Measurements from ENCODE around the gene ARFRP1.

The ARFRP1 gene

DNA sequence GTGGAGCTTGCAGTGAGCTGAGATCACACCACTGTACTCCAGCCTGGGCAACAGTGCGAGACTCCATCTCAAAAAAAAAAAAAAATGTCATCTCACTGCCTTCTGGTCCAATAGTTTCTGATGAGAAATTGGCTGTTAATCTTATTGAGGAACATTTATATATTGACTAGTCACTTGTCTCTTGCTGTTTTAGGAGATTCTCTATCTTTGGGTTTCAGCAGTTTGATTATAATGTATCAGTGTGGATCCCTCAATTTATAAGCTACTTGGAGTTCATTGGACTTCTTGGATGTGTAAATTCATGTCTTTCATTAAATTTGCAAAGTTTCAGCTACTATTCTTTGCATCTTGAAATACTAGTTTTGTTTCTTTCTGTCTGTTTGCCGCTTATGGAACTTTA is 11.2 kb upstream of the ARFRP1 start:
- Histone ChIP-seq H3K4me3 (replicated peaks; ENCODE audit: low read depth, low read length) (no peak overlapping the region), H3K36me3 (ENCODE audit: control insufficient read depth, insufficient read depth, low read length) (peaks cover 6% of the 10 kb centered on the region), H3K27me3 (replicated peaks; ENCODE audit: control insufficient read depth, insufficient read depth, low read length) (no peaks in the 10 kb centered on the region)
- DNase-seq (ENCODE audit: extremely low read depth, insufficient read length), result no peak
- TF ChIP-seq, protein P1, sequence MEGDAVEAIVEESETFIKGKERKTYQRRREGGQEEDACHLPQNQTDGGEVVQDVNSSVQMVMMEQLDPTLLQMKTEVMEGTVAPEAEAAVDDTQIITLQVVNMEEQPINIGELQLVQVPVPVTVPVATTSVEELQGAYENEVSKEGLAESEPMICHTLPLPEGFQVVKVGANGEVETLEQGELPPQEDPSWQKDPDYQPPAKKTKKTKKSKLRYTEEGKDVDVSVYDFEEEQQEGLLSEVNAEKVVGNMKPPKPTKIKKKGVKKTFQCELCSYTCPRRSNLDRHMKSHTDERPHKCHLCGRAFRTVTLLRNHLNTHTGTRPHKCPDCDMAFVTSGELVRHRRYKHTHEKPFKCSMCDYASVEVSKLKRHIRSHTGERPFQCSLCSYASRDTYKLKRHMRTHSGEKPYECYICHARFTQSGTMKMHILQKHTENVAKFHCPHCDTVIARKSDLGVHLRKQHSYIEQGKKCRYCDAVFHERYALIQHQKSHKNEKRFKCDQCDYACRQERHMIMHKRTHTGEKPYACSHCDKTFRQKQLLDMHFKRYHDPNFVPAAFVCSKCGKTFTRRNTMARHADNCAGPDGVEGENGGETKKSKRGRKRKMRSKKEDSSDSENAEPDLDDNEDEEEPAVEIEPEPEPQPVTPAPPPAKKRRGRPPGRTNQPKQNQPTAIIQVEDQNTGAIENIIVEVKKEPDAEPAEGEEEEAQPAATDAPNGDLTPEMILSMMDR (IDR thresholded peaks at IDR 0.05; ENCODE audit: insufficient read depth, low read length, poor library complexity, severe bottlenecking), result no peak

DNA sequence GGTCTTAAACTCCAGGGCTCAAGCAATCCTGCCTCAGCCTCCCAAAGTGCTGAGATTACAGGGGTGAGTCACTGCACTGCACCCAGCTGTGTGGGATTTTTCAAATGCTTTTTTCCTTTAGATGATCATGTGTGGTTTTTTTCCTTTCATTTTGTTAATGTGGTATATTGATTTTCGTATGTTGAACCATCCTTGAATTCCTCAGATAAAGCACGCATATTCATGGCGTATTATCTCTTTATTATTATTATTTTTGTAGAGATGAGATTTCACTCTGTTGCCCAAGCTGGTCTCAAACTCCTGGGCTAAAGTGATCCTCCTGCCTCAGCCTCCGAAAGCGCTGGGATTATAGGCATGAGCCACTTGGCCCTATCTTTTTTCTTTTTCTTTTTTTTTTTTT is 7.1 kb upstream of the ARFRP1 start:
- peaks cover 2% of the 10 kb centered on the region for H3K36me3 ChIP-seq (ENCODE audit: control insufficient read depth, insufficient read depth, low read length)

DNA sequence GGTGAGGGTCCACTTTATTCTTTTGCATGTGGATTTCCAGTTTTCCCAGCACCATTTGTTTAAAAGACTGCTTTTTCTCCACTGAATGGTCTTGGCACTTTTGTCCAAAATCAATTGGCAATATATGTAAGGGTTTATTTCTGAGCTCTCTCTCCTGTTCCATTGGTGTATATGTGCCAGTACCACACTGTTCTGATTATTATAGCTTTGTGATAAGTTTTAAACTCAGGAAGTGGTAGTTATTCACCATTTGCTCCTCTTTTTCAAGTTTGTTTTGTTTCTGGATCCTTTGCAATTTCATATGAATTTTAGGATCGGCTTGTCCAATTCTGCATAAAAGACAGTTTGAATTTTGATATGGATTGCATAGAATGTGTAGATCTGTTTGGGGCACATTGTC is 4.4 kb upstream of the ARFRP1 start:
- H3K27me3 ChIP-seq (replicated peaks; ENCODE audit: control insufficient read depth, insufficient read depth, low read length), result no peaks in the 10 kb centered on the region
- TF ChIP-seq, protein P1 (IDR thresholded peaks at IDR 0.05; ENCODE audit: insufficient read depth, low read length, poor library complexity, severe bottlenecking), result no peak
- H3K4me3 ChIP-seq (replicated peaks; ENCODE audit: low read depth, low read length), result no peak overlapping the region
- peaks cover 5% of the 10 kb centered on the region for H3K36me3 ChIP-seq (ENCODE audit: control insufficient read depth, insufficient read depth, low read length)
- DNase-seq (ENCODE audit: extremely low read depth, insufficient read length), result no peak

More for the DNA sequence above, 7.1 kb upstream of the ARFRP1 start:
- no peaks in the 10 kb centered on the region for H3K27me3 ChIP-seq (replicated peaks; ENCODE audit: control insufficient read depth, insufficient read depth, low read length)
- DNase-seq (ENCODE audit: extremely low read depth, insufficient read length), result no peak
- no peak overlapping the region for H3K4me3 ChIP-seq (replicated peaks; ENCODE audit: low read depth, low read length)
- TF ChIP-seq, protein P1 (IDR thresholded peaks at IDR 0.05; ENCODE audit: insufficient read depth, low read length, poor library complexity, severe bottlenecking), result no peak

DNA sequence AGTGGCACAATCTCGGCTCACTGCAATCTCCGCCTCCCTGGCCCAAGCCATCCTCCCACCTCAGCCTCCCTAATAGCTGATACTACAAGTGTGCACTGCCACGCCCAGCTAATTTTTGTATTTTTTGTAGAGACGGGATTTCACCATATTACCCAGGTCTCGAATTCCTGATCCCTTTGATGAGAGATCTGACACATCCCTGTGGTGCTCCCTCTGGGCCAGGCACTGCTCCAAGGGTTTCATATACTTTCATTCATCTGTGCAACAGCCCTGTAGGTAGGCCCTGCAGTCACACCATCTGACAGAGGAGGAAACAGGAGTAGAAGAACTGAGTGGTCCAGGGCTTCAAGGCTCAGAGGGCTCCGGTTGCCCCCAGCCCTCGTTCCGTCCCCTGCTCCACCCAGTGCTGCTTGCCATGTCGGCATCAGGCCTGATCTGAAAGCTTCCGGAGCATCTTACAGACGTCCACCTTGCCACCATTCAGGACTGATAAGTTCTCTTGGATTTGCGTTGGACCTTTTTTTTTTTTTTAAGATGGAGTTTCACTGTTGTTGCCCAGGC is 3.4 kb upstream of the ARFRP1 start:
- DNase-seq (ENCODE audit: extremely low read depth, insufficient read length), result no peak
- TF ChIP-seq, protein P1 (IDR thresholded peaks at IDR 0.05; ENCODE audit: insufficient read depth, low read length, poor library complexity, severe bottlenecking), result no peak
- Histone ChIP-seq H3K27me3 (replicated peaks; ENCODE audit: control insufficient read depth, insufficient read depth, low read length) (no peaks in the 10 kb centered on the region), H3K4me3 (replicated peaks; ENCODE audit: low read depth, low read length) (no peak overlapping the region), H3K36me3 (ENCODE audit: control insufficient read depth, insufficient read depth, low read length) (peaks cover 7% of the 10 kb centered on the region)

DNA sequence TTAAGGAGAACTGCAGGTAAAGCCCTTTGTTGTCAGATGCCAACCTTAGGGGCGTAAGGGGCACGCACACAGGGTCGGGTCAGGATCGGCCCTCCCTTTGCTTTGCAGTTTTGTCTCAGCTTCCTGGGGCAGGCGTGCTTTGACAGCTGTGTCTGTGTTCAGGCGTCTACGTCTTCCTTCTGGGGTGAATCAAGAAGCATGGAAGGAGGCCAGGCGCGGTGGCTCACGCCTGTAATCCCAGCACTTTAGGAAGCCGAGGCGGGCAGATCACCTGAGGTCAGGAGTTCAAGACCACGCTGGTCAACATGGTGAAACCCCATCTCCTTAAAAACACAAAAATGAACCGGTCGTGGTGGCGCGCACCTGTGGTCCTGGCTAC is 1.4 kb upstream of the ARFRP1 start:
- DNase-seq (ENCODE audit: extremely low read depth, insufficient read length), result no peak
- H3K27me3 ChIP-seq (replicated peaks; ENCODE audit: control insufficient read depth, insufficient read depth, low read length), result no peaks in the 10 kb centered on the region
- H3K36me3 ChIP-seq (ENCODE audit: control insufficient read depth, insufficient read depth, low read length), result peaks cover 24% of the 10 kb centered on the region
- peak overlapping the region; percentile 83 for H3K4me3 ChIP-seq (replicated peaks; ENCODE audit: low read depth, low read length)
- TF ChIP-seq, protein P1 (IDR thresholded peaks at IDR 0.05; ENCODE audit: insufficient read depth, low read length, poor library complexity, severe bottlenecking), result no peak
